Transverse colon (tissue), 4 donors: Measurements from ENCODE around the gene GRIP2. TPM values are rescaled to one million over a fixed set of nuclear protein-coding genes. Genes with fewer than 3 reads are reported as not detected.

Experiments used
- DNase-seq: peaks from one replicate; pipeline ENCODE4 v3.0.0-alpha.2; 2019
- H3K27ac ChIP-seq, 4 donors: fragments of 200-600 bp; sonication (generic); 2 replicates each; pipeline ENCODE4 v1.5.1; 2016 to 2018; ENCODE audit warnings: inconsistent platforms in 4 of 4
- H3K27me3 ChIP-seq: fragments of 200-600 bp; sonication (generic); 2 replicates; pipeline ENCODE4 v1.5.1; 2017; ENCODE audit warnings: inconsistent platforms
- H3K36me3 ChIP-seq, 4 donors: fragments of 200-600 bp; sonication (generic); 2 replicates each; pipeline ENCODE4 v1.5.1; 2017 to 2019; ENCODE audit warnings: inconsistent platforms in 4 of 4
- H3K4me1 ChIP-seq, 4 donors: fragments of 200-600 bp; sonication (generic); 2 replicates each; pipeline ENCODE4 v1.5.1; 2017 to 2020; ENCODE audit warnings: inconsistent platforms in 4 of 4
- H3K4me3 ChIP-seq, 4 donors: fragments of 200-600 bp; sonication (generic); 1 replicate in 1 of 4; 2 replicates in 3 of 4; pipeline versions ENCODE4 v1.5.1 to v1.6.1; 2017 to 2019; ENCODE audit warnings: inconsistent platforms in 4 of 4
- H3K9me3 ChIP-seq, 2 donors: fragments of 200-600 bp; sonication (generic); 2 replicates each; pipeline ENCODE4 v1.5.1; 2017 to 2019; ENCODE audit warnings: inconsistent platforms in 2 of 2
- EP300 ChIP-seq: sonication (generic); formaldehyde crosslinking; IDR thresholded peaks from one replicate; pipeline ENCODE4 v1.6.1; 2017; ENCODE audit warnings: antibody characterized with exemption, low read depth
- POLR2A ChIP-seq: fragments of 450-650 bp; IDR thresholded peaks from one replicate; pipeline ENCODE4 v1.6.1; 2016; ENCODE audit warnings: antibody characterized with exemption, mild to moderate bottlenecking, moderate library complexity
- POLR2AphosphoS5 ChIP-seq, 3 donors: sonication (generic); formaldehyde crosslinking; IDR thresholded peaks; one replicate each; pipeline ENCODE4 v1.6.1; 2016; ENCODE audit warnings: antibody characterized with exemption in 3 of 3
- WGBS, 2 donors: methylation state at CpG; one replicate each; pipeline ENCODE4 v1.1.5; 2018; ENCODE audit warnings: low coverage in 1 of 2; 5-methylcytosine and 5-hydroxymethylcytosine counted together
- in situ Hi-C, 4 donors: fragments of 200-750 bp; cut with MboI; loops; one replicate each; pipeline versions ENCODE4 v1.15.0 to v1.15.1; 2017; ENCODE audit warnings: low sequenced_read_pairs in 3 of 4, low pct_ligation_motif_present in 1 of 4, low pct_unique_long_range_greater_than_20kb in 1 of 4
- intact Hi-C: fragments of 100-400 bp; cut with DNase I; formaldehyde crosslinking; loops from one replicate; pipeline ENCODE4 v1.15.1; 2023; ENCODE audit warnings: low total_unique reads
- total RNA-seq, 4 donors: library from RNA; depleted of rRNA; stranded (reverse); fragments of >200 nt; gene quantifications; one replicate each; pipeline ENCODE4 v1.1.0, GENCODE V29; 2016
- TF ChIP-seq, protein P1 (sequence below), 5 experiments: fragments of 200-600 bp in 3 of 5; fragments of 450-650 bp in 2 of 5; sonication (generic) in 3 of 5; IDR thresholded peaks; 1 replicate in 2 of 5; 2 replicates in 3 of 5; pipeline ENCODE4 v1.5.1; 2016 to 2017; ENCODE audit warnings: antibody characterized with exemption in 5 of 5, inconsistent platforms in 3 of 5, mild to moderate bottlenecking in 2 of 5, moderate library complexity in 1 of 5

Gene GRIP2
- total RNA-seq, 4 donors from 2014 or later = 0.27 to 0.40 TPM; not detected in 2

DNA sequence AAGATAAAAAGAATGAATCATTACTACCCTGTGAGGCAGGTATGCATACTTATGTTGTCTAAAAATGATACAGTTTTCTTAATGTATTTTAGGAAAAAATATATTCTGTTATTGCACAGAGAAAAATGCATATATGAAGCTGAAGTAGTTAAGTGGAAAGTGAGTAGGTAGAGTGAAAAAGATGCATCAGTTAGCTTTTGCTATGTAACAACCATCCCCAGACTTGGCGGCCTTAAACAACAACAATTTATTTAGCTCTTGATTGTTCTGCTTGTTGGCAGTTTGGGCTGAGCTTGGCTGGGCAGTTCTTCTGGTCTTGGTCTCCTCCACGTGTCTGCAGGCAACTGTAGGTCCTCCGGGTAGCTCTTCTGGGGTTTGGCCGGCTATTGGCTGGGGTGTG, 92.1 kb downstream of the GRIP2 start:
- 96 to 100% methylated on average over 1 to 4 of the region's 4 CpGs for WGBS, 2 donors
- in situ Hi-C loops = no loop called here
- DNase-seq = no peak

DNA sequence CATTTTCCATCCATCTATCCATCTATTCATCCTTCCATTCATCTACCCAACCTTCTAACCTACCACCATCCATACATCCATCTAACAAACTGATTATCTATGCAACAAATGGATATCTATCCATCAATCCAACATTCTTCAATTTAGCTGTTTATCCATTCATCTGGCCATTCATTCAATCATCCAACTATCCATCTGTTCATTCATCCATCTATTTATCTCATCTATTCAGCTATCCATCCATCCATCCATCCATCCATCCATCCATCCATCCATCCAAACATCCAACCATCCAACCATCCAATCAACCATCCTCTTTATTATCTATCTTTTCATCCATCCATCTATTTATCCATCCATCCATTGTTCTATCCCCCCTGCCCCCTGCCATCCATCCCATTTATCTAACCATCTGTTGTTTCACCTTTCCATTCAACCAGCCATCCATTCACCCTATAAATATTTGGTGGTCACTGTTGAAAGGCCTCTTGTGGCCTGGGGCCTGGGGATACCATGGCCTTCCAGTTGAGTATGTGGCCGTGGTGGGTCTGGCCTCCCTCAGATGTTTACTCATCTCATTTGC, 93.1 kb downstream of the GRIP2 start:
- TF ChIP-seq, protein P1, sequence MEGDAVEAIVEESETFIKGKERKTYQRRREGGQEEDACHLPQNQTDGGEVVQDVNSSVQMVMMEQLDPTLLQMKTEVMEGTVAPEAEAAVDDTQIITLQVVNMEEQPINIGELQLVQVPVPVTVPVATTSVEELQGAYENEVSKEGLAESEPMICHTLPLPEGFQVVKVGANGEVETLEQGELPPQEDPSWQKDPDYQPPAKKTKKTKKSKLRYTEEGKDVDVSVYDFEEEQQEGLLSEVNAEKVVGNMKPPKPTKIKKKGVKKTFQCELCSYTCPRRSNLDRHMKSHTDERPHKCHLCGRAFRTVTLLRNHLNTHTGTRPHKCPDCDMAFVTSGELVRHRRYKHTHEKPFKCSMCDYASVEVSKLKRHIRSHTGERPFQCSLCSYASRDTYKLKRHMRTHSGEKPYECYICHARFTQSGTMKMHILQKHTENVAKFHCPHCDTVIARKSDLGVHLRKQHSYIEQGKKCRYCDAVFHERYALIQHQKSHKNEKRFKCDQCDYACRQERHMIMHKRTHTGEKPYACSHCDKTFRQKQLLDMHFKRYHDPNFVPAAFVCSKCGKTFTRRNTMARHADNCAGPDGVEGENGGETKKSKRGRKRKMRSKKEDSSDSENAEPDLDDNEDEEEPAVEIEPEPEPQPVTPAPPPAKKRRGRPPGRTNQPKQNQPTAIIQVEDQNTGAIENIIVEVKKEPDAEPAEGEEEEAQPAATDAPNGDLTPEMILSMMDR (IDR thresholded peaks at IDR 0.05) = no peak
- TF ChIP-seq POLR2A (no peak), POLR2AphosphoS5 (IDR thresholded peaks at IDR 0.05) (no peak)
- Histone ChIP-seq H3K27me3 (no peaks in the 10 kb centered on the region), H3K9me3 (no peaks in the 10 kb centered on the region), H3K4me3 (no peak overlapping the region), H3K4me1 (peaks cover 3 to 6% (median 4%) of the 10 kb centered on the region in 4 donors), H3K27ac (no peak overlapping the region), H3K36me3 (no peaks in the 10 kb centered on the region)
- intact Hi-C loops = no loop called here
- DNase-seq = no peak
- 94 to 100% methylated on average over 1 of the region's 1 CpG for WGBS, 2 donors
- in situ Hi-C loops = no loop called here

More for the DNA sequence above, 92.1 kb downstream of the GRIP2 start:
- H3K27me3 ChIP-seq = no peaks in the 10 kb centered on the region
- H3K9me3 ChIP-seq = no peaks in the 10 kb centered on the region
- intact Hi-C loops = no loop called here
- peaks cover 11 to 15% (median 12%) of the 10 kb centered on the region in 4 donors for H3K4me1 ChIP-seq
- H3K36me3 ChIP-seq = no peaks in the 10 kb centered on the region
- H3K4me3 ChIP-seq = no peak overlapping the region
- TF ChIP-seq POLR2AphosphoS5 (IDR thresholded peaks at IDR 0.05) (no peak), EP300 (no peak), POLR2A (no peak)
- TF ChIP-seq, protein P1 (IDR thresholded peaks at IDR 0.05) = no peak
- no peak overlapping the region for H3K27ac ChIP-seq

DNA sequence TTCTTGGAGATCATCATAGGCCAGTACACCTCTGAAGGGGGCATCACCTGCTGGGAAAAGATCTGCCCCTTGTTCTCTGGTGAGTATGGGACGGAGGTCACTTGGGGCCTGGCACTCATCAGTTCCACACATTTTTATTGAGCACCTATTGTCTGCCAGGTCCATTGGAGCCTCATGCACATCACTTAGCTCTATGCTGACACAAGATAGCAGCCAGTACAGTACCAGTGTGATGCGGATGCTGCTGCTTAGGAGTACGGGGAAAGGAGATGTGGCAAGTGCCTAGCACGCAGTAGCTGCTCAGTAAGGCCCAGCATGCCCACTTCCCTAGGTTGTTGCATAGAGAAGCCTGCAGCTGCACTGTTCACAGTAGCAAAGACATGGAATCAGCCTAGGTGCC, 94.4 kb downstream of the GRIP2 start:
- H3K36me3 ChIP-seq = no peaks in the 10 kb centered on the region

DNA sequence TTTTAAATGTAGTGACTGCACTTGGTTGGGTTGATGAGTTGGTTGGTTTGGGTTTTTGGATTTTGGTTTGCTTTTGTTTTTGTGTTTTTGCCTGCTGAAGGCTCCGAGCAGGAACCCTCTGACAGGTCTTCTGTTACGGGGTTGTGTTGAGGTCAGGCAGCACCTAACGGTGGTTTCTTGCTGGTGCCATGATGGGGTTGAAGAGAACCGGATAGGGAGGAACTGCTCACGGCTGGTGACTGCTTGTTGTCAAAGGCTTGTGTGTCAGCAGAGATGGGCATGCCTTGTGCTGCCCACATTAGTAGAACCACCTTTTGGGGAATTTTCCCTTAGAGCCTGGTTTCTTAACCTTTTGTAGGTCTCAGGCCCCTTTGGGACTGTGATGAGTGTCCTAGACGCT, 95.8 kb downstream of the GRIP2 start:
- H3K4me3 ChIP-seq = no peak overlapping the region
- H3K36me3 ChIP-seq = no peaks in the 10 kb centered on the region
- no peak for DNase-seq
- WGBS, 2 donors = 96 to 100% methylated on average over 1 to 6 of the region's 6 CpGs
- H3K27ac ChIP-seq = no peak overlapping the region
- intact Hi-C loops = no loop called here
- no peaks in the 10 kb centered on the region for H3K27me3 ChIP-seq
- in situ Hi-C loops = no loop called here
- H3K4me1 ChIP-seq = peaks cover 0 to 5% (median 3%) of the 10 kb centered on the region in 4 donors
- H3K9me3 ChIP-seq = no peaks in the 10 kb centered on the region
- TF ChIP-seq EP300 (no peak), POLR2AphosphoS5 (IDR thresholded peaks at IDR 0.05) (no peak), POLR2A (no peak)
- TF ChIP-seq, protein P1 (IDR thresholded peaks at IDR 0.05) = no peak

More for the DNA sequence above, 94.4 kb downstream of the GRIP2 start:
- Histone ChIP-seq H3K27ac (no peak overlapping the region), H3K27me3 (no peaks in the 10 kb centered on the region), H3K4me1 (no peaks in the 10 kb centered on the region), H3K4me3 (no peak overlapping the region), H3K9me3 (no peaks in the 10 kb centered on the region)
- intact Hi-C loops (no loop called here), in situ Hi-C loops (no loop called here)
- no peak for DNase-seq
- TF ChIP-seq EP300 (no peak), POLR2A (no peak)
- WGBS, 2 donors = 98% methylated on average over 4 of the region's 4 CpGs; no CpG with 5 or more reads in 1 of the 2 donors

DNA sequence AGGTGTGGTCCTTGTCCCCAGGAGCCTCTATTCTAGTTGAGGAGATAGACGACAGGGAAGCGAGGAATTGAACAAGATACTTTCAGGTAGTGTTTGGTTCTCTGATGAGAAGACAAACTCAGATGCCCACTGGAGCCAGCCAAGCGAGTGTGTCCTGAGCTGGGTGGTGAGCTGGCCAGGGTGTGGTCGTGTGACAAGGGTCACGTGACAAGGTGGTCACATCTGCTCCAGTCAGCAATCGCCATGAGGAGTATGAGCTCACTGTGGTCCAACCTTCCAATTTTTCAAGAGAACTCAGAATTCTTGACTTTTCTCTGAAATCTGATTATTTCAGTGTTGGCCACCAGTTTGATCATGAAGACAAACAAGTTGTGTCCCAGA, 98.2 kb downstream of the GRIP2 start:
- Histone ChIP-seq H3K4me1 (peaks cover 0 to 21% (median 12%) of the 10 kb centered on the region in 4 donors), H3K27ac (no peak overlapping the region), H3K36me3 (no peaks in the 10 kb centered on the region), H3K27me3 (peaks cover 9% of the 10 kb centered on the region), H3K9me3 (no peaks in the 10 kb centered on the region), H3K4me3 (no peak overlapping the region)
- intact Hi-C loops = no loop called here
- in situ Hi-C loops = no loop called here
- DNase-seq = no peak
- 90 to 100% methylated on average over 1 to 6 of the region's 6 CpGs for WGBS, 2 donors
- TF ChIP-seq POLR2A (no peak), POLR2AphosphoS5 (IDR thresholded peaks at IDR 0.05) (no peak), EP300 (no peak)
- TF ChIP-seq, protein P1 (IDR thresholded peaks at IDR 0.05) = no peak
